G401.6 (cell line): ENCODE measurements around the gene TRMT1.

Experiments used
- FAIRE-seq: peaks from 2 replicates; lab custom pipeline; 2012; peaks lifted over from hg19 to GRCh38; lab: Jason Lieb, UNC

Gene TRMT1

DNA sequence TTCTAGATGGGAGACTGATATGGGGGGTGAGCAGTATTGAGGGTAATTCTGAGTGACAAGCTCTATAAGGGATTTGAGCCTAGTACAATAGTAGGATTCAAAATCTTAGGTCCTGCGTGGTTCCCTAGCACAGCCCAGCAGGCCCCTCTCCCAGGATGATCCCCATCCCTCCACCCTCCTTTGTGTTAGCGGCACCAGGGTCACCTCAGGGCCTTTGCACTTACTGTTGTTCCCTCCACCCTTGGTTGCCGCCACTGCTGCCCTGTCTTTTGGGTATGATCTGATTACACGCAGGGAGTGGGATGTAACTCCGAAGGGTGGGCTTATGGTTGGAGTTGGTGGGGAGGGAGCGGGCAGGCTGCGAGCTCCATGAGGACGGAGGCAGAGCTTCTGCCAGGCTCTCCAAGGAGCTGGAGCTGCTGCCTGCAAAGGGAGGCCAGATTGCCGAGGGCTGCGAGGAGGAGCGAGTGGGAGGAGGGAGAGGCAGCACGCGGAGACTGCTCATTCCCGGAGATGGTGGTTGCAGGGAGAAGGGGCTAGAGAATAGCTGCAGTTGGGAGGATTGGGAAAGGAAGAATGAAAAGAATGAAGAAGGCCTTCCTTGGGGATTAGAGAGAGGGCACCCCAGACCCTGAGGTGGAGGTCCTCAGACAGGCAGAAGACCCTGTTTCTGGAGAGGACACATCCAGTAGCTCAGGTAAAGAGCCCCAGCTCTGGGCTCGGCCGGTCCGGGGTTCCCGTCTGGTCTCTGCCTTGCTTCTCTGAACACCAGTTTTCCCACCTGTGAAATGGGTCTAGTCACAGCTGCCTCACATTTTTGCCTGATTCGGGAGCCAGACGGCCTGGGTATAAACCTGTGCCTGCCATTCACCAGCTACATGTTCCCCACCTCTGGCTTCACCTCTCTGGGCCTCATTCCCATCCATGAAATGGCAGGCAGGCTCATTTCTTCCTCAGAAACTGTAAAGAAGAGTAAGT, 6.7 kb upstream of the TRMT1 start:
- FAIRE-seq = no peak

DNA sequence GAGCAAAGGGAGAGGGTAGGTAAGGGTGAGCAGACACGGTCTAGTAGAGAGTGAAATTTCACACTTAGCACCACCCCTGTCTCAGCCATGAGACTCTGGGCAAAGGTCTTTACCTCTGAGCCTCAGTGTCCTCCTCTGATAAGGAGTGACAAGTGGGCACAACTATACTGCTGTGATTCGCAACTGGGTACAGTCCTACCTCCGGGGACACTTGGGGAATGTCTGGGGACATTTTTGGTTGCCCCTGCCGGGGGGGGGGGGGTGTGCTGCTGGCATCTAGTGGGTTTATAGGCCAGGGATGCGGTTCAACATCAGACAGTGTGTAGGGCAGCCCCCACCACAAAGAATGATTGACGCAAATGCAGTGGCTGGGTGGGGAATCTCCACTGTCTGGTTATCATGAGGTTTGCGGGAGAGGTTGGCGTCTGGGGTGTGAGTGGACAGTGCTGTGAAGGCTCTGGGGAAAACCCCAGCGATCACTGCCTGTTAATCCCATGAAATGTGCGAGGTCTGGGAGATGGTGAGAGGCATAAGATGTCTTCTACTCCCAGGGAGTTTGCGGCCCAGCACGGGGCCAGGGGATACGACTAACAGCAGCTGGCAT, 5.8 kb upstream of the TRMT1 start:
- FAIRE-seq = no peak

DNA sequence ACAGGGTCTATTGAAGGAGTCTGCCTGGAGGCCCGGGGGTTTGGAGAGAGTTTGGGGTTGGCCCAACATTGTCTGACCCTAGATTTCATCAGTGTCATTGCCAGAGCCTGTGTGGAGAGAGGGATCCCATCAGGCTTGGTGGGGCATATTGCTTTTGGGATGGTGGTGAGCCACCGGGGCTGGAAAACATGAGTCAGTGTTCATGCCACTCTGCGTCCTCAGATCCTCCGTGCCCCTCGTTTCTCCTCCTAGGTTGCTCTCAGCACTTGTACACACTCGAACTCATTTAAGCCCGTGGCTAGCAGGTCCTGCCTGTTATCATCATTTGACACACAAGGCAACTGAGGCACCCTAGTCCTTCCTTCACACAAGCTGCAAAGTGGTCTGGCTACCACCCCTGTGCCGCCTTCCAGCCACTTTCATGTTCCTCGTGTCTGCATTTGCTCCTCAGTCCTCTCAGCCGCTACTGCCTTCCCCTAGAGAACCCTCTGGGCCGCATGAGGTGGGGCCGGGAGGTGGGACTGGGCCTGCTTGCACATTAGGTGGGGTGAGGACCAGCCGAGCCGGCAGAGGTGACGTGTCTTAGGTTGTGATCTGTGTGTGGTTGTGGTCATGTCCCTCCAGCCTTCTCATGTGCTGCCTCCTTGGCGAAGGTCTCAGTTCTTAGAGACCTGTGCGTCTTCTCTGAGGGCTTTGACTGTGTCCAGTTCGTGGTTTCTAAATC, 5.2 kb upstream of the TRMT1 start:
- no peak for FAIRE-seq

DNA sequence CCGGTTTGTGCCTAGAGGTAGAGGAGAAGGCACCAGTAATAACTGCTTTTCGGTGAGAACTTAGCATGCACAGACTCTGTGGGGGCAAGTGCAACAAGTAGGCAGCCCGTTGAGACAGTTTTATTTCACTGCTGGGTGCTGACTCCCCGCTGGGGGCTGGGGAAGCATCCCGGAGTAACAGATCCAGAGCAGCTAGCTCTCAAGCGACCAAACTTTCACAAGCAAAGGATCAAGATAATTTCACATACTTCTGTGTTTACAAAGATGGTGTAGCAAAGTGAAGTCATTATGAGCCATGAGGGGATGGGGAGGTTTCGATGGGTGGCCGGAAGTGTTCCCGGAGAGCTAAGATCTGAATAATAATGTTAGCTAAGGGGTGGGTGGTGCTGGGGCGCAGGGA, 4.3 kb upstream of the TRMT1 start:
- FAIRE-seq = no peak

DNA sequence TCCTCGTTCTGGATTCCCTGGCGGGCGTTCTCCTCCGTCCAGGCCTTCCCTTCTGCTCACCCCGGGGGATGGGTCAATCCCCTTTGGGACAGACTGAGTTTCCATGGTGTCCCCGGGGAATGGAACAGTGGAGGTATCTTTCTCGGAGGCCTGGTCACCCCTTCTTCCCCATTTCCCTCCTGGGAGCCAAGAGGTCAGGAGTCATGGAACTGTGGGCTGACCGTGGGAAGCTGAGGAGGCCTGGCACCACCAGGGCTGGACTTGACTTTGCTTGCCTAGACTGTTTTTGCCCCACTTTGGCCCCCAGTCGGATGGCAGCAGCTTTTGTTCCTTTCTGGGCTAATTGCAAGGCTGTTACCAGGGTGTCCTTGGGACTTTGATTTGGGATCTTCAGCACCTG, 3.5 kb upstream of the TRMT1 start:
- FAIRE-seq = no peak

DNA sequence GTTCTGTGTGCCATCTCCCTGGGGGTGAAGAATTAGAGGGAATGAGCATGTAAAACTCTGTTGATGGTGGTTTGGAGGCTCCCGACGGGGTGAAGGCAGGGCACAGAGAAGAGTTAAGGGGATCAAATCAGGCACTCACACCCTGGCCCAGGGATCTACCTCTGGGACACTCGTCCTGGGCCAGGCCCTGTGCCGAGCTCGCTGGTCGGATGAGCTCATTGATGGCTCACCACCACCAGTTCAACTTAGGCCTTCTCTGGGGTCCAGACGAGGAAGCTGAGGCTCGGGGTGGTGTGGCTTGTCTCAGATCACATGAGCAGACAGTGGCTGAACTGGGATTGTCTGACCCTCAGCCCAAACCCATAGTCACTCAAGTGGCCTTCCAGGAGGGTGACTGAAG, 3.1 kb upstream of the TRMT1 start:
- no peak for FAIRE-seq

DNA sequence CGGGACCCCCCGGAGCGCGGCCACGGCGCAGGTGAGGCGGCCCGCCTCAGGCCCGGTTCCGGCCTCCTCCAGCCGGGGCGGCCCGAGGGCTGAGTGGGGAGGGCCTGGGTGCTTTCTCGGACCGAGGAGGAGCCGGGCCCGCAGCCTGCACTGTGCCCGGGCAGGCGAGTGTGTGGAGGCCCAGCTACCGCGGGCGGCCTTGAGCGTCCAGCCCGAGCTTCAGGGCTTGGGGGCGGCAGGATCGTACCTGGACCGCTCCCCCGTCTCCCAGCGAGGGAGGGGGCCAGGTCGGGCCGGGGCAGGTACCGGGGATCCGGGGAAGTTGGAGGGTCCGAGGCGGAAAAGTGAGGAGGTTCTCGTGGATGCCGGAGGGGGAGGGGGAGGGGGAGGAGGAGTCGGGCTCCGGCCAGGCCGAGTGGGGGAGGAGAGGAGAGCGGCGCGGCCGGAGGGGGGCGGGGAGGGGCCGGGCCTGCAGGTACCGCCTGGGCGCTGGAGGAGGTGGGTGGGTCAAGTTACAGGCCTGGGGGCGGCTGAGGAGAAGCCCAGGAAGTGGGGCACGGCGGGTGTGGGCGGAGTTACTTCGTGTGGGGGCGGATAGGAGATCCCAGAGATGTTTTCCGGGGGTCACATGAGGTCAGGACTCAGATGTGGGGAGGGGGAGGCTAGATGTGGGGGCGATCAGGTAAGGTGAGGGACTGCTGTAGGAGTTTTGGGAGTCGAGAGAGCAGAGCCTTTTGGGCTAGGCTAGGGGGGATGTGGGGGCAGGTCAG, 2.1 kb upstream of the TRMT1 start:
- FAIRE-seq = no peak

DNA sequence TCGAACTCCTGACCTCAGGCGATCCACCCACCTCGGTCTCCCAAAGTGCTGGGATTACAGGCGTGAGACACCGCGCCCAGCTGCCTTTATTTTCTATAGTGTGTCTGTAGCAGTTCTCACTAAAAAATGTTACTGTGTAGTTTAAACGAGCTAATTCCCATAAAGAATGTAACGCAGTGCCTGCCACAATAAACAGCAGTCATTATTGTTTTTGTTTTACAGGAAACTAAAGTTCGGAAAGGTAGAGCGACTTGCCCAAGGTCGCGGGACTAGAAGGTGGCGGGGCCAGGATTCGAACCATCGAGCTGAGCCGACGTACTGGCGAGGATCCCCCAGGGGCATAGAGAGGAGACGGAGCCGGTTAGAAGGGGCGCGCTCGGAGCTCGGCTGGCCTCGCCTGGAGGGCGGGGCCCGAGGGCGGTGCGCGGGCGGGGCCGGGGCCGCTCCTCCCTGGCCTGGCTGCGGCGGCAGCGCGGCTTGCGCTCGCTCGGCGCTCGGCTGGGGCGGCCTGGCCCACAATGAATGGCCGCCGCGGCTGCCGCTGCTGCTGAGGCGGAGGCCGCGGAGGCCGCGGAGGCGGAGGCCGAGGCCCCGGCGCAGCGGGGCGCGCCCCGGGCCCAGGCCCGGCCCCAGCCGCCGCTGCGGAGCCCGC, 1.4 kb upstream of the TRMT1 start, which contains the start of gene NACC1:
Gene NACC1 (plus strand): TSS at position 493 of the 652 bp plus-strand sequence. CDS start 16,944 bp downstream, outside the sequence.
- no peak for FAIRE-seq

DNA sequence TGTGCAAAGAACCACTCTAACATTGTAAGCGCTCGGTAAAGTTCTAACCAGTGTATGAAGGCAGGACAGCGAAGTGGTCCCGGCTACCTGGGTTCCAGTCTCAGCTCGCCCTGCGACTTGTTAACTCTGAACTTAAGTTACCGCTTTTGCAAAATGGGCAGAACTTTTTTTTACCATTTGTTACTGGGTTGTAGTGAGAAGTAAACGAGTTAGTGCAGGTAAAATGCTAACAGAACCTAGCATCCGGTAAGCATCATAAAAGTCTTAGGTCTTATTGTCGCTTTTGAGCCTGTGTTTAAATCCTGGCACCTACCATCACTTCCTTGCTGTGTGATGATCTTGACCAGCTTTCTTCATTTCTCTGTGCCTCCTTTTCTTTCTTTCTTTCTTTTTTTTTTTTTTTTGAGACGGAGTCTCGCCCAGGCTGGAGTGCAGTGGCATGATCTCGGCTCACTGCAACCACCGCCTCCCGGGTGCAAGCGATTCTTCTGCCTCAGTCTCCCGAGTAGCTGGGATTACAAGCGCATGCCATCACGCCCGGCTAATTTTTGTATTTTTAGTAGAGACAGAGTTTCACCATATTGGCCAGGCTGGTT, 734 bp upstream of the TRMT1 start:
- no peak for FAIRE-seq

DNA sequence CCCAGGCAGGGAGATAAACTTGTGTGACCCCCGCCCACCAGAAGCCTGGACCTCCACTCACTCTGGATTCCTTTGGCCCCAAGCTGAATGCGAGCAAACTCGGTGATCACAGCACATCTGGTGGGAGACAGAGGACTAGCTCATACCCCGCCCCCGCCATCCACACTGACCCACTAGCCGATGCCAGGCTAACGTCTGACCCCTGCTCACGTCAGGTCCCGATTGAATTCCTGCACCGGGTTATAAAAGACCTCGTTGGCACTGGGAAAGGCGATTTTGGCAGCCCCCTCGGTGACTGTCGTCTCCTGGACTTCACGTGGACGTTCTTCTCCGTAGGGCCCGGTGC, 631 bp downstream of the TRMT1 start:
- no peak for FAIRE-seq

DNA sequence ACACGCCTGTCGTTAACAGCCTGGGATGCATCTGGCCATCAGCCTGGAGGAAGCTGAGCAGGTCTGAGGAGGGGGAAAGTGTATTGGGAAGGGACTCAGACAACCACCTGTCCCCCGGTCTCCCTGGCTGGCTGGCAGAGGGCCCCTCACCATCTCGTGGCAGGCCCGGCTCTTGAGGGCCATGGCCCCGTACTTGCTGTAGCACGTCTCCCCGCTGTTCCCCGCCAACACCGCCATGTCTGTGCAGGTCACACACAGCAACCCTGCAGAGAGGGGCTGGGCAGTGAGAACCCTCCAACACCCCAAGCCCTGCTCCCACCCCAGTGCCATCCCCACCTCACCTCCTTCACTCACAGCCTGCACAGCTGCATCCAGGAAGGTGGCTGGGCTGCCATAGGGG, 4.0 kb downstream of the TRMT1 start:
- FAIRE-seq = no peak

DNA sequence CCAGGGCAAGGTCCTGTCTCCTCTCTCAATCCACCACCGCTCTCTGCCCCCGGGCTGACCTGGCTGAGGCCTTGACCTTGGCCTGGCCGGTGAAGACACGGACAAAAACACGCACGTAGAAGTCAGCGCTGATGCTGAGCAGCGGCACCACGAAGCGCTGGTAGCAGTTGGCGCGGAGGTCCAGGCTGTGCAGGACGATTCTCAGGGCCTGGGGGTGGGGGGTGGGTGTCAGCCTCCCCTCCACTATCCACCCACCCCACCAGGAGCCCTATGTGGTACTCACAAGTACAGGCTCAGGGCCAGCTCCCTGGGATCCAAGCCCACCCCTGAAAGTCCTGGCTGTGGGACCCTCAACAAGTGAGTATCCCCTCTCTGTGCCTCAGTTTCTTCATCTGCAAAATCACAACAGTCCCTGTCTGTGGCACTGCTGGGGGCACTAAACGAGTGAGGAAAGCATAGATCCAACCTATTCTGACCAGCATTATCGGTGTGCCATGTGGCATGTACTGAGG, 6.4 kb downstream of the TRMT1 start:
- FAIRE-seq = no peak

DNA sequence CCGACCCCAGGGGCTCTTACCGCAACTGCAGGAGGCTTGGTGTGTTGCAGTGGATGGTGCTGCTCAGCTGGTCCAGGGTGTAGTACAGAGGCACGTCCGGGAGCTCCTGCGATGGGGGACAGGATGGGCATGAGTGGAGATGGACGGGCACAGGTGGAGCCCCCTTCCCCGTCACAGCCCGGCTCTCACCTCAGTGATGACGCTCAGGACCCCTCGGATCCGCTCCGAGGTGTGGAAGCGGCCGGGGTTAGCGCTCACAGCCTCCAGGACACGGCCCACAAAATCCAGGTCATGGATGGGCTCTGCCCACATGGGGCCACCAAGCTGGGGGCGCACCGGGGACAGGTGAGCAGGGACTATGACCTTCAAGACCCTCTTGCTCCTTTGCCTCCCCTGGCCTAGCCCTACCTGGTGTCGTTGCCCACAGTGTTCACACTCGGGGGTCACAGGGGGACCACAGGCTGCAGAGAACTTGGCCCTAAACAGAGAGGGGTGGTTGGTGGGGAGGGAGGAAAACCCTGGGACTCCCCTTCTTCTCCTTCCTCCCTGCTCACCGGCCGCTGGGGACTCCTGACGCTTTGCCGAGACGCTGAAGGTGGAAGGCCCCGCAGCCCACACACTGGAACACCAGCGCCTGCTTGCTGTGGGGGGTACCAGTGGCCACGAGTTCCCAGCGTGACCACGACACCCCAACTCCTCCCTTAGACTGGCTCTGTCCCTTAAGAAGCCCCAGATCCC, 7.0 kb downstream of the TRMT1 start:
- no peak for FAIRE-seq

DNA sequence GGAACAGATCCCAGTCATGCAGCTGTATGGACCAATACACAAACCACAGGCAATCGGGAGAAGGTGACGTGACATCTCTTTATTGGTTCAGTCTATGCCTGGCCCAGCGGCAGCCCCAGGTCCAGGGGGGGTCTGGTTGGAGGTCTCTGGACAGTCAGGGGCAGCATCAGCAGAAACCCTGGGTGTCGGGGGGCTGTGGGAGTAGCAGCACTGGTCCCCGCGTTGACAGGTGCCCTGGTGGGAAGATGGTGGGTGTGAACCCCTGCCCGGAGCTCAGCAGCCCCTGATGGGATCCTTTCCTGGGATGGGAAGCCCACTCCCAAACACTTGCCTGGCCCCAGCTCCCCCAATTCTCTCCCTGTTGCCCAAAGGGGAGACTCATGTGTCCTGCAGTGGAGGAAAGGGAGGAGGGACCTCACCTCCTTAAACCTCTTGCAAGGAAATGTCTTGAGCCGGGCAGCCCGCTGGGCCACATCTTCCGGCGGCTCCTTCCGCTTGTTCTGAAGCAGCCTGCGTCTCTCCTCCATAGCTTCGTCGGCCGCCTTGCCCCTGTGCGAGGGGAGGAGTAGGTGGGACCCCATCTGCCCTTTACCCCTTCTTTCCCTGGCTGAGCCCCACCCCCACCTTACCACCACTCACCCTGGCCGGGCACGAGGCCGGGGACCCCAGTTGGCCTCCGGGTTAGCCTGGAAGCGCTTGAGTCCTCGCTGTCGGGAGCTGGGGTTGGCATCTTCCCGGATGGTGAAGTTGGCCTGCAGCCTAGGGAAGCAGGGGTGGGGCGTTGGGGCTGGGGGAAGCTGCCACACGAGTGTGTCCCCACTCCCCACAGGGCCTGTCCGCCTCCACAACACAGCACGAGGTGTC, 11.5 kb downstream of the TRMT1 start:
- FAIRE-seq = no peak

DNA sequence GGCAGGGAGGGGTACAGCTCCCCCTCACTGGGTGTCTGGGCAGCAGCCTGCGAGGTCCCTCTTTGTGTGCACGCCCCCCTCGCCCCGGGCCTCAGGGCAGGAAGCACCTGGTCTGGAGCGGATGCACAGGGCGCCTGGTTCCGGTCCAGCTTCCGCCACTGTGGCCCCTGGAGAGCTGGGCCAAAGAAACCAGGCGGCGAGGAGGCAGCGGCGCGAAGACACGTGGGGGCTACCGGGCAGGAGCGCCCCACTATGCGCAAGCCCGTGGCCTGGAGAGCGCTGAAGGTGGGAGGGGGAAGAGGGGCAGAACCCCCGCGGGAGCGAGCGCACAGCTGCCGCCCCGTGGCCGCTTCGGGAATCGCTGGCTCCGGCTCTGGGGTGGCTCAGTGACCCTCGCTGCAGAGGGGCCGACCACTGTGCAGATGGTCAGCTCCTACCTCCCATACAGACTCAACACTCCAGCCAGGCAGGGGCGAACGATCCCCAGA, 12.1 kb downstream of the TRMT1 start:
- no peak for FAIRE-seq

DNA sequence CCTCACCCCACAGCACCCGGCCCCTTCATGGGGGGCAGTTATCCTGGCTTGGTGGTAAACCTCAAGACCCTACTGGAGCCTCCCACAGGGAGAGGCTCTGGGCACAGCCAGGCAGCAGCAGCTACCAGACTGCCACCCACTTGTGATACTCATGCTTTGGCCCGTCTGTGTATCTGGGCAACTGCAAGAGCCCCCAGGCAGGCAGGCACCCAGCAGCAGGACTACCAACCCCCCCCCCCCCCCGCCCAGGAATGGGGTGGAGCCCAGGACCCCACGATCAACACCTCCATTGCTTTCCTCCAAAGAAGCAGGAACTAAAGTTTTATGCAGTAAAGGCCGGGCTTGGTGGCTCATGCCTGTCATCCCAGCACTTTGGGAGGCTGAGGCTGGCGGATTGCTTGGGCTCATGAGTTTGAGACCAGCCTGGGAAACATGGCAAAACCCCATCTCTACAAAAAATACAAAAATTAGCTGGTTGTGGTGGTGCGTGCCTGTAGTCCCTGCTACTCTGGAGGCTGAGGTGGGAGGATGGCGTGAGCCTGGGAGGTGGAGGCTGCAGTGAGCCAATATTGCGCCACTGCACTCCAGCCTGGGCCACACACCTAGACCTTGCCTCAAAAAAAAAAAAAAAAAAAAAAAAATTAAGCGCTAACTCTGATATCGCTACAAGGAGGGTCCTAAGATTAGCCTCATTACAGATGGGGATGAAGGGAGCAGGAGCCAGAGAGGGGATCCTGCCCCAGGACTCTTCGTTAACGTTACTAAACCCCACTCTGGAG, 12.8 kb downstream of the TRMT1 start:
- no peak for FAIRE-seq

DNA sequence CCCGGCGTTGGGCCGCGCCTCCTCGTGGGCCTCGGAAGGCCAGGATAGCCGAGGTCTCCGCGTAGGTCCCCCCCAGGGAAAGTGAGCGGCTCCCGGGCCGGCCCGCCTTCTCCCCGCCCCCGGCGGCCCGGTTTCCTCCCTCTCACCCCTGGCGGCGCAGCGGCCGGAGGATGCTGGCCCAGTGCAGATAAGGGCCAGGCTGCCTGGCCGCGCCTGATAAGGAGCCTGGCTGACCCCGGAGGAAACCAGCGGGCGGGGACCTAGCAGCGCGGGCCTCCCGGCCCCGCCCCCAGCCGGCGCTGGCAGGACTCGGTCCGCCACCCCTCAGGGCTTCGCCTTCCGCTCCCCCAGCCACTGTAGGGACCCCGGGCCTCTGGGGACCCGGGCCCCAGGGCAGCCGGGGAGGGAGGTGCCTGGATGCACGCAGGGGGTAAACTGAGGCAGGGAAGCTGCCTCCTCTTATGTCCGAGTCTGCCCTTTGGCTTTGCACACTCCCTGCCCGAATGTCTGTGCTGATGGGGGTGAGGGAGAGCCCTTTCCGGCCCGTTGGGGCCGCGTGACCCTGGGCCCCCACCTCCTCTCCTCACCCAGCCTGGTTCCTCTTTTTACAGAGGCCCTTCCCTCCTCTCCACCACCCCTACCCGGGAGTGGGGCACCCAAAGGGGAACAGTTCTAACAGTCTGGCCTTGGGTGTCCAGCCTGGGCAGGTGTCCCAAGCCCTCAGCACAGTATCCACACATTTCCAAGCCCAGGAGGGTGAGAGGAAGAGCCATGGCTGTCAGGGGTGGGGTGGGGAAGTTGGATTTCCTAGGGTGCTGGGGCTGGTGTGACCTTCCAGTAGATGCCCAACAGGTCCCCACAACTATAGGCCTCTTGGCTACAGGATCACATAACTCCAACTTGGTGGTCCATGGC, 13.6 kb downstream of the TRMT1 start, which contains the start of gene LYL1:
Gene LYL1 (minus strand): TSS at position 193 of the 915 bp plus-strand sequence. CDS start 1,687 bp downstream, outside the sequence.
- no peak for FAIRE-seq

DNA sequence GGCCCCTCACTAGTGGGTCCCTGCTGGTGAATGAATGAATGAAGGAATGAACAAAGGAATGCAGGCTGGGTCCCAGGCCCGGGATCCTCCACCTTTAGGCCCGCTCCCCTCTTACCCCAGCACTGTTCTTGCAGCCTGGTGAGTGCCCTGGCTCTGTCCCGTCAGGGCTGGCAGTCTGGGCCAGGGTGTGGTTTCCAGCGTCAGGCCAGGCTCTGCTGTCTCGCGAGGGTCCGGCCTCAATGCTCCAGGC, 14.2 kb downstream of the TRMT1 start:
- no peak for FAIRE-seq
